Gastroesophageal sphincter (tissue), 4 donors: ENCODE results near the gene XRCC3. TPM values are rescaled to one million over a fixed set of nuclear protein-coding genes. Genes with fewer than 3 reads are reported as not detected.

Experiments used
- ATAC-seq: fragments of 150-250 bp; one replicate; pipeline ENCODE4 v1.9.1; 2016; ENCODE audit warnings: mild to moderate bottlenecking, moderate library complexity
- H3K27ac ChIP-seq, 4 donors: fragments of 200-600 bp; sonication (generic) in 3 of 4; 1 replicate in 3 of 4; 2 replicates in 1 of 4; pipeline ENCODE4 v1.5.1; 2016 to 2019
- H3K27me3 ChIP-seq: fragments of 200-600 bp; sonication (generic); one replicate; pipeline ENCODE4 v1.5.1; 2019
- H3K36me3 ChIP-seq, 2 donors: fragments of 200-600 bp; sonication (generic); one replicate each; pipeline ENCODE4 v1.5.1; 2019; ENCODE audit warnings: control low read depth in 1 of 2
- H3K4me1 ChIP-seq, 3 donors: fragments of 200-600 bp; sonication (generic); 1 replicate in 2 of 3; 2 replicates in 1 of 3; pipeline ENCODE4 v1.5.1; 2016 to 2019; ENCODE audit warnings: control low read depth in 2 of 3
- H3K4me3 ChIP-seq, 2 donors: fragments of 200-600 bp; sonication (generic); one replicate each; pipeline ENCODE4 v1.5.1; 2019; ENCODE audit warnings: mild to moderate bottlenecking in 1 of 2, moderate library complexity in 1 of 2
- H3K9me3 ChIP-seq, 3 donors: fragments of 200-600 bp; sonication (generic); one replicate each; pipeline ENCODE4 v1.5.1; 2017 to 2019; ENCODE audit warnings: control low read depth in 2 of 3
- EP300 ChIP-seq: sonication (generic); formaldehyde crosslinking; IDR thresholded peaks from one replicate; pipeline ENCODE4 v1.6.1; 2017; ENCODE audit warnings: antibody characterized with exemption, mild to moderate bottlenecking
- POLR2A ChIP-seq, 2 donors: fragments of 450-650 bp; IDR thresholded peaks; one replicate each; pipeline ENCODE4 v1.6.1; 2017; ENCODE audit warnings: antibody characterized with exemption in 2 of 2, mild to moderate bottlenecking in 2 of 2, moderate library complexity in 1 of 2
- POLR2AphosphoS5 ChIP-seq: sonication (generic); formaldehyde crosslinking; IDR thresholded peaks from one replicate; pipeline ENCODE4 v1.6.1; 2017; ENCODE audit warnings: antibody characterized with exemption
- WGBS, 2 donors: methylation state at CpG; one replicate each; pipeline ENCODE4 v1.1.5; 2018; ENCODE audit warnings: low coverage in 1 of 2; 5-methylcytosine and 5-hydroxymethylcytosine counted together
- total RNA-seq, 4 donors: library from RNA; depleted of rRNA; stranded (reverse); fragments of >200 nt; gene quantifications; one replicate each; pipeline ENCODE4 v1.1.0, GENCODE V29; 2016
- TF ChIP-seq, protein P1 (sequence below), 4 experiments: fragments of 200-600 bp in 2 of 4; fragments of 450-650 bp in 2 of 4; sonication (generic) in 1 of 4; IDR thresholded peaks; one replicate each; pipeline ENCODE4 v1.5.1; 2017 to 2019; ENCODE audit warnings: antibody characterized with exemption in 4 of 4, mild to moderate bottlenecking in 2 of 4, moderate library complexity in 2 of 4

XRCC3 gene
- total RNA-seq: 1 to 10 TPM; 1.2 to 7.8 (median 3.6) TPM

DNA sequence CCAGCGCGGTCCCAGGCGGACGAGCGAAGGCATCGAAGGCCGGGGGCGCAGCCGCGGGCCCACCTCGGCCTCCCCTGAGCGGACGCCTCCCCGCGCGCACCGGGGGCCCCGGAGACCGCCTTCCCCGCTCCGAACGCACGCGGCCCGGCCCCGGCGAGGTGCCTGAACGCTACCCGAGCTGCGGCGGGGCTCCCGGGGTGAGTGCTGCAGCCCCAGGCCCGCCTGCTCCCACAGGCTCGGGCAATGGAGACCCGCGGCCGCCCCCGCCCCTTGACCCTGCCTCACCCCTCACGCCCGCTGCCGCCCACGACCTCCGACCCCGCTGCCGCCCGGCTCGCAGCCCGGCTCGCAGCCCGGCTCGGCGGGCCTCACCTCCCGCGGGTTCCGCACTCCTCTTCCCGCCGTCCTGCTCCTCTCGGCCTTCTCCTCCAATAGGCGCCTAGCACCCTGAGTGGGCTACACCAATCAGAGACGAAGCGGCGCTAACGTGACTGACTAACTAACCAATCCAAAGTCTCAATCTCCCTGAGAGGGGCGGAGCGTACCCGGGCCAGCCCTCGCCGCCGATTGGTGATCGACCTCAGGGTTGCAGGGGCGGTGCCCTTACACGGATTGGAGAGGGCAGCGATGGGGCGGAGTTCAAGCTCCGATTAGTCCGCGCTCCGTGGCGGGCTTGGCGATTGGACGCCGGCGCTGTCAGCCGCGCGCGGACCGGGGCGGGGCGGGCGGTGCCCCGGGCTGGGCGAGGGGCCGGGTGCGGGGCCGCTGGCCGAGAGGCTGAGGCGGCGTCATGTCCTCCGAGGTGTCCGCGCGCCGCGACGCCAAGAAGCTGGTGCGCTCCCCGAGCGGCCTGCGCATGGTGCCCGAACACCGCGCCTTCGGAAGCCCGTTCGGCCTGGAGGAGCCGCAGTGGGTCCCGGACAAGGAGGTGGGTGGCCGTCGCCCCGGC lies at the start of gene XRCC3, which contains the start of gene ZFYVE21:
Gene XRCC3, minus strand, starts transcription at position 400 of the 949 bp plus-strand sequence. CDS start 4,364 bp downstream, outside the sequence.
Gene ZFYVE21, plus strand, starts transcription at position 759 of the 949 bp plus-strand sequence. Its CDS starts 32 bp downstream, at position 791.
- ATAC-seq: peak; percentile 97
- no peaks in the 10 kb centered on the region for H3K9me3 ChIP-seq
- peak within 1 kb of the TSS; percentile 51 to 98 (median 94) for H3K27ac ChIP-seq
- H3K4me1 ChIP-seq: peaks cover 0 to 84% (median 40%) of the 10 kb centered on the region in 3 donors
- TF ChIP-seq EP300 (no peak), POLR2A (IDR thresholded peaks at IDR 0.05) (peak; percentile 94 to 96), POLR2AphosphoS5 (peak; percentile 93)
- TF ChIP-seq, protein P1, sequence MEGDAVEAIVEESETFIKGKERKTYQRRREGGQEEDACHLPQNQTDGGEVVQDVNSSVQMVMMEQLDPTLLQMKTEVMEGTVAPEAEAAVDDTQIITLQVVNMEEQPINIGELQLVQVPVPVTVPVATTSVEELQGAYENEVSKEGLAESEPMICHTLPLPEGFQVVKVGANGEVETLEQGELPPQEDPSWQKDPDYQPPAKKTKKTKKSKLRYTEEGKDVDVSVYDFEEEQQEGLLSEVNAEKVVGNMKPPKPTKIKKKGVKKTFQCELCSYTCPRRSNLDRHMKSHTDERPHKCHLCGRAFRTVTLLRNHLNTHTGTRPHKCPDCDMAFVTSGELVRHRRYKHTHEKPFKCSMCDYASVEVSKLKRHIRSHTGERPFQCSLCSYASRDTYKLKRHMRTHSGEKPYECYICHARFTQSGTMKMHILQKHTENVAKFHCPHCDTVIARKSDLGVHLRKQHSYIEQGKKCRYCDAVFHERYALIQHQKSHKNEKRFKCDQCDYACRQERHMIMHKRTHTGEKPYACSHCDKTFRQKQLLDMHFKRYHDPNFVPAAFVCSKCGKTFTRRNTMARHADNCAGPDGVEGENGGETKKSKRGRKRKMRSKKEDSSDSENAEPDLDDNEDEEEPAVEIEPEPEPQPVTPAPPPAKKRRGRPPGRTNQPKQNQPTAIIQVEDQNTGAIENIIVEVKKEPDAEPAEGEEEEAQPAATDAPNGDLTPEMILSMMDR (IDR thresholded peaks at IDR 0.05): no peak
- peak within 1 kb of the TSS; percentile 74 to 99 for H3K4me3 ChIP-seq
- no peaks in the 10 kb centered on the region for H3K36me3 ChIP-seq
- 0% methylated on average over 5 of the region's 121 CpGs; no CpG with 5 or more reads in 1 of the 2 donors for WGBS, 2 donors
- H3K27me3 ChIP-seq: no peaks in the 10 kb centered on the region

DNA sequence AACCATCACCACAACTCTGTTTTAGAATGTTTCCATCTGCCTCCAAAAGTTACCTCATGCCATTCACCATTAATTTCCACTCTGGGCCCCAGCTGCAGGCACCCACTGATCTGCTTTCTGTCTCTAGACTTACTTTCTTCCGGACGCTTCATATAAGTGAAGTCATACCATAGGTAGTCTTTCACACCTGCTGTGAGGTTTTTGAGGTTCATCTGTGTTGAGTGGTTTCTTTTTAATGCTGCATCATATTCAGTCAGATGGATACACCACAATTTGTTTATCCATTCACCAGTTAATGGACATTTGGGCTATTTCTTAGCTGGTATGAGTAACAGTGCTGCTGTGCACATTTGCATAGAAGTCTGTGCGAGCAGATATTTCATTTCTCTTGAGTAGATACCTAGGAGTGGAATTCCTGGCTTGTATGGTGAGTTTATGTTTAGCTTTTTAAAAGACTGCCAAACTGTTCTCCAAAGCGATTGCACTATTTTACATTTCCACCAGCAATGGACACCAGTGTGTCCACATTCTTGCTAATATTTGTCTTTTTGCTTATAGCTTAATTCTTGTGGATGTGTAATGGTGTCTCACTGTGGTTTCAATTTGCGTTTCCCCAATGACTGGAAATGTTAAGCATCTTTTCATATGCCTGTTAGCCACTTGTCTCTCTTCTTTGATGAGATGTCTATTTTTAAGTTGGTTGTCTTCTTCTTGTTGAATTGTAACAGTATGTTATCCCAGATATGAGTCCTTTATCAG lies 48.7 kb upstream of the XRCC3 start:
- no peak for ATAC-seq

DNA sequence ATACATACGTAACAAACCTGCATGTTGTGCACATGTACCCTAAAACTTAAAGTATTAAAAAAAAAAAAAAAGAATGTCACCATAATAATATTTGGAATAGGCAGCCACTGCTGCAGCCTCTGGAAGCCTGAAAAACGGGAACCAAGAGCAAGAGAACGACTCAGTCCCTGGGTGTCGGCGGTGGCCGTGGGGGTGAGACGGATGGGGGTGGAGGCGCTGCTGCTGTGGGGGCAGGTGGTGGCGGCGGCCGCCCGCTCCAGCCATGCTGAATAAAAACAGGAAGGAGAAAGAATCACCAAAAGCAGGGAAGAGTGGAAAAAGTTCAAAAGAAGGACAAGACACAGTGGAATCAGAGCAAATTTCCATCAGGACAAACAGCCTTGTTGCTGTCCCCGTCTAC lies 47.3 kb upstream of the XRCC3 start:
- H3K27me3 ChIP-seq: no peaks in the 10 kb centered on the region
- H3K27ac ChIP-seq: no peak overlapping the region
- H3K9me3 ChIP-seq: no peaks in the 10 kb centered on the region
- H3K36me3 ChIP-seq: peaks cover 0 to 6% of the 10 kb centered on the region in 2 donors
- 81 to 89% methylated on average over 3 to 13 of the region's 13 CpGs for WGBS, 2 donors
- H3K4me1 ChIP-seq: no peaks in the 10 kb centered on the region
- TF ChIP-seq POLR2A (IDR thresholded peaks at IDR 0.05): no peak
- no peak for TF ChIP-seq EP300
- TF ChIP-seq, protein P1 (IDR thresholded peaks at IDR 0.05): no peak
- TF ChIP-seq POLR2AphosphoS5: no peak
- no peak overlapping the region for H3K4me3 ChIP-seq
- ATAC-seq: no peak

More for the DNA sequence above, 48.7 kb upstream of the XRCC3 start:
- 85 to 97% methylated on average over 5 of the region's 5 CpGs for WGBS, 2 donors
- no peaks in the 10 kb centered on the region for H3K27me3 ChIP-seq
- H3K4me1 ChIP-seq: no peaks in the 10 kb centered on the region
- H3K27ac ChIP-seq: no peak overlapping the region
- H3K36me3 ChIP-seq: peaks cover 0 to 6% of the 10 kb centered on the region in 2 donors
- TF ChIP-seq EP300 (no peak), POLR2AphosphoS5 (no peak), POLR2A (IDR thresholded peaks at IDR 0.05) (no peak)
- TF ChIP-seq, protein P1 (IDR thresholded peaks at IDR 0.05): no peak
- H3K9me3 ChIP-seq: no peaks in the 10 kb centered on the region
- no peak overlapping the region for H3K4me3 ChIP-seq

DNA sequence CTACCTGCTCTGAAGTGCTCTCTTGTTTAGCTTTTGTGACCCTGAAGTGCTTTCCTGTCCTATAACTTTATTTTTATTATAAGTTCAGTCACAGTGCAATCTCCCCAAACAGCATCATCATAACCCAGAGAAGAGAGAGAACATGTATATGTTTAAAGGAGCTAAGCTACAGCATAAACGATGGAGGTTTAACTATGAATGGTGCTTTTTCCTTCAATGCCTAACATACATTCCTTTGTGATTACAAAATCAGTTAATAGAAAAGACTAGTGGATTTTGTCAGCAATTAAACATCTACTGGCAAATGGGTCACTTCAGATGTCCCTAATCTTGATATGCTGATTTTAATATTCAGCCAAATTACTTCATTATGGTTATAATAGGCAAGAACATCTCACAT lies 46.8 kb upstream of the XRCC3 start:
- no peak for TF ChIP-seq EP300
- TF ChIP-seq POLR2AphosphoS5: no peak
- TF ChIP-seq, protein P1 (IDR thresholded peaks at IDR 0.05): no peak
- no peak for TF ChIP-seq POLR2A (IDR thresholded peaks at IDR 0.05)
- no peaks in the 10 kb centered on the region for H3K9me3 ChIP-seq
- no peak overlapping the region for H3K27ac ChIP-seq
- H3K27me3 ChIP-seq: no peaks in the 10 kb centered on the region
- 30 to 67% methylated on average over 1 of the region's 1 CpG for WGBS, 2 donors
- H3K4me1 ChIP-seq: no peaks in the 10 kb centered on the region
- no peak for ATAC-seq
- H3K4me3 ChIP-seq: no peak overlapping the region
- peaks cover 0 to 8% of the 10 kb centered on the region in 2 donors for H3K36me3 ChIP-seq
